ENCODE data around the gene RAB6D. TPM values are rescaled to one million over a fixed set of nuclear protein-coding genes. Genes with fewer than 3 reads are reported as not detected.
"Not testable (repeated sequence)": the region's sequence is repeated elsewhere in the genome, so short reads cannot be mapped to it uniquely, and the experiment has no call there.

The RAB6D gene
- total RNA-seq, 1 experiment from 2014 or later = 0.17 TPM

- H3K4me3 ChIP-seq (replicated peaks in 1 of 2; ENCODE audit: low read depth in 1 of 2, low read length in 2 of 2); RAD21 ChIA-PET (ENCODE audit: low non-redundant PET in 1 of 2, low total read pairs in 2 of 2, uncharacterized antibody in 2 of 2, unreplicated experiment in 2 of 2); H3K36me3 ChIP-seq (ENCODE audit: control insufficient read depth in 1 of 2, insufficient read depth in 2 of 2, low read length in 2 of 2); H3K27ac ChIP-seq (ENCODE audit: low read depth, low read length); POLR2A ChIA-PET; DNase-seq (ENCODE audit: low read depth, low spot score); H3K9me3 ChIP-seq (ENCODE audit: control insufficient read depth in 1 of 2, insufficient read depth in 1 of 2, low read depth in 1 of 2, low read length in 2 of 2); H2AFZ ChIP-seq (ENCODE audit: low read depth, low read length, poor library complexity, severe bottlenecking); H3K9ac ChIP-seq (ENCODE audit: low read length); H3K9me2 ChIP-seq (ENCODE audit: insufficient read depth); BruUV-seq (replicated peaks); H4K20me1 ChIP-seq (ENCODE audit: insufficient read depth); H3K79me2 ChIP-seq (ENCODE audit: insufficient read depth, low read length); H3K27me3 ChIP-seq (ENCODE audit: insufficient read depth, low read length); CTCF ChIA-PET; H3K4me1 ChIP-seq (ENCODE audit: control insufficient read depth in 1 of 2, insufficient read depth in 2 of 2, low read length in 2 of 2); intact Hi-C loops (cut with micrococcal nuclease); H3K4me2 ChIP-seq (ENCODE audit: low read length): not testable (repeated sequence)
- 0 out of 2 replicates have a peak, but pooled peaks have one; percentile 28 for ATAC-seq
Observed at GRCh38 chr2:131391953-131392352, 28.0 kb upstream of the RAB6D start.

- H3K4me1 ChIP-seq (ENCODE audit: control insufficient read depth in 1 of 2, insufficient read depth in 2 of 2, low read length in 2 of 2); POLR2A ChIA-PET; DNase-seq (ENCODE audit: low read depth, low spot score); BruUV-seq (replicated peaks); H3K79me2 ChIP-seq (ENCODE audit: insufficient read depth, low read length); intact Hi-C loops (cut with micrococcal nuclease); CTCF ChIA-PET; H3K36me3 ChIP-seq (ENCODE audit: control insufficient read depth in 1 of 2, insufficient read depth in 2 of 2, low read length in 2 of 2); H3K4me3 ChIP-seq (replicated peaks in 1 of 2; ENCODE audit: low read depth in 1 of 2, low read length in 2 of 2); H3K27ac ChIP-seq (ENCODE audit: low read depth, low read length); H4K20me1 ChIP-seq (ENCODE audit: insufficient read depth); RAD21 ChIA-PET (ENCODE audit: low non-redundant PET in 1 of 2, low total read pairs in 2 of 2, uncharacterized antibody in 2 of 2, unreplicated experiment in 2 of 2); ATAC-seq; H3K9ac ChIP-seq (ENCODE audit: low read length); H3K9me2 ChIP-seq (ENCODE audit: insufficient read depth); H2AFZ ChIP-seq (ENCODE audit: low read depth, low read length, poor library complexity, severe bottlenecking); H3K27me3 ChIP-seq (ENCODE audit: insufficient read depth, low read length); H3K9me3 ChIP-seq (ENCODE audit: control insufficient read depth in 1 of 2, insufficient read depth in 1 of 2, low read depth in 1 of 2, low read length in 2 of 2); H3K4me2 ChIP-seq (ENCODE audit: low read length): not testable (repeated sequence)
Observed at GRCh38 chr2:131391471-131391870, 27.5 kb upstream of the RAB6D start.

GRCh38 chr2:131390495-131391130 is 26.6 kb upstream of the RAB6D start:
- H3K4me3 ChIP-seq (replicated peaks in 1 of 2; ENCODE audit: low read depth in 1 of 2, low read length in 2 of 2); CTCF ChIA-PET; RAD21 ChIA-PET (ENCODE audit: low non-redundant PET in 1 of 2, low total read pairs in 2 of 2, uncharacterized antibody in 2 of 2, unreplicated experiment in 2 of 2); H3K9me3 ChIP-seq (ENCODE audit: control insufficient read depth in 1 of 2, insufficient read depth in 1 of 2, low read depth in 1 of 2, low read length in 2 of 2); POLR2A ChIA-PET; H4K20me1 ChIP-seq (ENCODE audit: insufficient read depth); H3K36me3 ChIP-seq (ENCODE audit: control insufficient read depth in 1 of 2, insufficient read depth in 2 of 2, low read length in 2 of 2); ATAC-seq; DNase-seq (ENCODE audit: low read depth, low spot score); BruUV-seq (replicated peaks); H3K27ac ChIP-seq (ENCODE audit: low read depth, low read length); H3K79me2 ChIP-seq (ENCODE audit: insufficient read depth, low read length); H2AFZ ChIP-seq (ENCODE audit: low read depth, low read length, poor library complexity, severe bottlenecking); H3K27me3 ChIP-seq (ENCODE audit: insufficient read depth, low read length); H3K4me2 ChIP-seq (ENCODE audit: low read length); H3K4me1 ChIP-seq (ENCODE audit: control insufficient read depth in 1 of 2, insufficient read depth in 2 of 2, low read length in 2 of 2); intact Hi-C loops (cut with micrococcal nuclease); H3K9ac ChIP-seq (ENCODE audit: low read length); H3K9me2 ChIP-seq (ENCODE audit: insufficient read depth): not testable (repeated sequence)
